ENCODE data around the gene ATP6V1G2. TPM values are rescaled to one million over a fixed set of nuclear protein-coding genes. Genes with fewer than 3 reads are reported as not detected.

Gene ATP6V1G2
- total RNA-seq, 2 experiments from 2014 or later = 3.8 to 14.1 TPM

- Histone ChIP-seq H3K27ac (ENCODE audit: low read depth, low read length, poor library complexity, severe bottlenecking) (peak overlapping the region; percentile 64), H3K4me3 (ENCODE audit: low read depth, low read length, poor library complexity, severe bottlenecking) (no peak overlapping the region), H3K9me2 (ENCODE audit: insufficient read depth, low read length) (no peaks in the 10 kb centered on the region), H3K4me2 (ENCODE audit: low read length) (peak overlapping the region; percentile 64), H4K20me1 (ENCODE audit: insufficient read depth, low read length) (no peaks in the 10 kb centered on the region), H3K4me1 (ENCODE audit: insufficient read depth, low read length, poor library complexity, severe bottlenecking) (peaks cover 70% of the 10 kb centered on the region), H2AFZ (ENCODE audit: low read length) (peak overlapping the region; percentile 45; the same call in 1 of the 2 replicates), H3K36me3 (ENCODE audit: insufficient read depth, low read length) (0 out of 2 replicates have a peak, but pooled peaks cover 1% of the 10 kb centered on the region), H3K79me2 (ENCODE audit: insufficient read depth, low read depth, low read length) (peaks cover 11% of the 10 kb centered on the region; the same call in 1 of the 2 replicates), H3K9me3 (ENCODE audit: low read length) (no peaks in the 10 kb centered on the region)
- no TSS peak for BruUV-seq (replicated peaks)
- TF ChIP-seq EZH2phosphoT487 (IDR thresholded peaks at IDR 0.05; ENCODE audit: borderline replicate concordance, low read depth, low read length) (no peak), CTCF (conservative IDR thresholded peaks at IDR 0.05; ENCODE audit: low read length) (peak; percentile 82)
- ChIA-PET POLR2A (interaction anchor here (0.8 to 6.0 kb wide), 6 partner anchors 7 to 38 kb away, joined by 3 to 49 read pairs (median 8); partner anchors contain the start of genes LTA, NCR3, NFKBIL1 and TNF), CTCF (ENCODE audit: unreplicated experiment) (interaction anchor here (1.0 to 1.2 kb wide), 2 partner anchors 11 to 14 kb away, joined by 3 read pairs; partner anchors contain the start of gene LTA)
- intact Hi-C loops (cut with micrococcal nuclease; ENCODE audit: unreplicated experiment) = loop anchor here (10.0 kb wide), 1 partner anchor 181 kb away; the partner anchor contains the start of gene MICA
- peak; percentile 79 for DNase-seq (ENCODE audit: low spot score)
Measured at GRCh38 chr6:31585491-31585890, 39.1 kb upstream of the ATP6V1G2 start.

- TF ChIP-seq EZH2phosphoT487 (IDR thresholded peaks at IDR 0.05; ENCODE audit: borderline replicate concordance, low read depth, low read length) (no peak), CTCF (conservative IDR thresholded peaks at IDR 0.05; ENCODE audit: low read length) (no peak)
- peak within 1 kb of the TSS; percentile 12; the same call in 1 of the 2 replicates for H2AFZ ChIP-seq (ENCODE audit: low read length)
- H3K4me1 ChIP-seq (ENCODE audit: insufficient read depth, low read length, poor library complexity, severe bottlenecking) = peaks cover 78% of the 10 kb centered on the region
- peak; percentile 87 for DNase-seq (ENCODE audit: low spot score)
- intact Hi-C loops (cut with micrococcal nuclease; ENCODE audit: unreplicated experiment) = loop anchor here (10.0 kb wide), 1 partner anchor 177 kb away; the partner anchor contains the start of gene MICA
- H3K4me2 ChIP-seq (ENCODE audit: low read length) = peak within 1 kb of the TSS; percentile 88
- peak within 1 kb of the TSS; percentile 87 for H3K4me3 ChIP-seq (ENCODE audit: low read depth, low read length, poor library complexity, severe bottlenecking)
- no TSS peak for BruUV-seq (replicated peaks)
- ChIA-PET CTCF (ENCODE audit: unreplicated experiment) (interaction anchor here (0.6 to 4.4 kb wide), 5 partner anchors 7 to 34 kb away, joined by 3 to 27 read pairs (median 3); partner anchors contain the start of gene TNF), POLR2A (interaction anchor here (0.6 to 6.0 kb wide), 9 partner anchors 8 to 71 kb away, joined by 3 to 49 read pairs (median 5); partner anchors contain the start of genes BAG6, NCR3 and NFKBIL1)
- no peaks in the 10 kb centered on the region for H3K9me2 ChIP-seq (ENCODE audit: insufficient read depth, low read length)
- peak within 1 kb of the TSS; percentile 86 for H3K27ac ChIP-seq (ENCODE audit: low read depth, low read length, poor library complexity, severe bottlenecking)
- H3K9me3 ChIP-seq (ENCODE audit: low read length) = no peaks in the 10 kb centered on the region
- H3K36me3 ChIP-seq (ENCODE audit: insufficient read depth, low read length) = peaks cover 12% of the 10 kb centered on the region; the same call in 1 of the 2 replicates
- peaks cover 11% of the 10 kb centered on the region; the same call in 1 of the 2 replicates for H3K79me2 ChIP-seq (ENCODE audit: insufficient read depth, low read depth, low read length)
- H4K20me1 ChIP-seq (ENCODE audit: insufficient read depth, low read length) = no peaks in the 10 kb centered on the region
Measured at GRCh38 chr6:31582230-31582643, 35.8 kb upstream of the ATP6V1G2 start, which contains the start of gene LTB. LTB (minus strand) TSS chr6:31582424; CDS start chr6:31582417, 7 bp downstream.

All from OCI-LY7 (cell line).